OCI-LY1 (cell line): ENCODE measurements around the gene HLA-DMA.

Experiments
- CTCF ChIP-seq: fragments of 200-600 bp; sonication (generic), shearing (Covaris generic); IDR thresholded peaks from 2 replicates; pipeline ENCODE4 v1.5.1; 2017; ENCODE audit warnings: mild to moderate bottlenecking, antibody characterized with exemption, low read length, moderate library complexity, mixed read lengths
- EZH2 ChIP-seq: fragments of 200-600 bp; sonication (generic), shearing (Covaris generic); IDR thresholded peaks from 2 replicates; pipeline ENCODE4 v1.8.0; 2017; ENCODE audit warnings: borderline replicate concordance, mixed run types, mild to moderate bottlenecking, antibody characterized with exemption, low read length, moderate library complexity, mixed read lengths

GRCh38 chr6:32932132-32932868, 20.6 kb downstream of the HLA-DMA start:
- TF ChIP-seq CTCF (no peak), EZH2 (no peak)
